GM23338 (cell line): ENCODE measurements around the gene CD244. TPM values are rescaled to one million over a fixed set of nuclear protein-coding genes. Genes with fewer than 3 reads are reported as not detected.
A peak's percentile ranks its signal among the peaks of the same experiment; 100 is the strongest.

ENCODE experiments used
- ATAC-seq: fragments of 200-7000 bp; cut with Tn5 transposase; 3 replicates; pipeline ENCODE4 v1.9.1; 2020
- DNase-seq: peaks from one replicate; pipeline ENCODE4 v3.0.0-alpha.2; 2015; ENCODE audit warnings: low spot score
- H2AFZ ChIP-seq: fragments of 200-600 bp; sonication (generic); 2 replicates; pipeline ENCODE4 v1.8.0; 2016; ENCODE audit warnings: antibody characterized with exemption, mild to moderate bottlenecking, moderate library complexity
- H3F3A ChIP-seq: fragments of 200-600 bp; sonication (generic); replicated peaks from 2 replicates; pipeline ENCODE4 v1.8.0; 2017; ENCODE audit warnings: antibody characterized with exemption, mixed run types, low read depth
- H3K27ac ChIP-seq: fragments of 200-600 bp; sonication (generic); 2 replicates; pipeline ENCODE4 v1.6.1; 2016; ENCODE audit warnings: low read depth
- H3K27me3 ChIP-seq: fragments of 200-600 bp; sonication (generic); 2 replicates; pipeline ENCODE4 v1.8.0; 2016; ENCODE audit warnings: mild to moderate bottlenecking, mixed run types, moderate library complexity; ENCODE audit not compliant: insufficient read depth
- H3K36me3 ChIP-seq: fragments of 200-600 bp; sonication (generic); 2 replicates; pipeline ENCODE4 v1.8.0; 2016; ENCODE audit warnings: mild to moderate bottlenecking; ENCODE audit not compliant: insufficient read depth
- H3K4me1 ChIP-seq: fragments of 200-600 bp; sonication (generic); 2 replicates; pipeline ENCODE4 v1.8.0; 2016; ENCODE audit warnings: mild to moderate bottlenecking, moderate library complexity; ENCODE audit not compliant: insufficient read depth
- H3K4me2 ChIP-seq: fragments of 200-600 bp; sonication (generic); 2 replicates; pipeline ENCODE4 v1.7.1; 2017; ENCODE audit warnings: mixed run types
- H3K4me3 ChIP-seq: fragments of 200-600 bp; sonication (generic); 2 replicates; pipeline ENCODE4 v1.6.1; 2016; ENCODE audit warnings: mixed run types
- H3K79me2 ChIP-seq: fragments of 200-600 bp; sonication (generic); replicated peaks from 2 replicates; pipeline ENCODE4 v1.8.0; 2017; ENCODE audit warnings: mild to moderate bottlenecking; ENCODE audit not compliant: insufficient read depth
- H3K9me2 ChIP-seq: fragments of 200-600 bp; sonication (generic); 2 replicates; pipeline ENCODE4 v1.8.0; 2017; ENCODE audit not compliant: insufficient read depth
- H4K20me1 ChIP-seq: fragments of 200-600 bp; sonication (generic); replicated peaks from 2 replicates; pipeline ENCODE4 v1.8.0; 2017; ENCODE audit warnings: mild to moderate bottlenecking; ENCODE audit not compliant: insufficient read depth
- H3K27ac Mint-ChIP-seq: 2 replicates; pipeline ENCODE4 v1.8.0; 2020; ENCODE audit warnings: inconsistent platforms, mild to moderate bottlenecking, moderate library complexity, mixed read lengths
- H3K27me3 Mint-ChIP-seq: 3 replicates; pipeline ENCODE4 v1.8.0; 2022; ENCODE audit warnings: low read depth, mild to moderate bottlenecking, moderate library complexity, mixed read lengths, inconsistent platforms; ENCODE audit not compliant: insufficient read depth, poor library complexity
- H3K36me3 Mint-ChIP-seq: 3 replicates; pipeline ENCODE4 v1.8.0; 2021; ENCODE audit warnings: low read depth, mild to moderate bottlenecking, inconsistent platforms, moderate library complexity, mixed read lengths
- H3K4me1 Mint-ChIP-seq: 3 replicates; pipeline ENCODE4 v1.8.0; 2020; ENCODE audit warnings: mild to moderate bottlenecking, inconsistent platforms, mixed read lengths
- H3K4me3 Mint-ChIP-seq: 3 replicates; pipeline ENCODE4 v1.8.0; 2021; ENCODE audit warnings: moderate library complexity, mild to moderate bottlenecking, inconsistent platforms, mixed read lengths
- H3K9me3 Mint-ChIP-seq: 3 replicates; pipeline ENCODE4 v1.8.0; 2020; ENCODE audit warnings: moderate library complexity, mild to moderate bottlenecking, inconsistent platforms, mixed read lengths
- CREB1 ChIP-seq: fragments of 250-450 bp; sonication (Bioruptor Pico); IDR thresholded peaks from 2 replicates; pipeline ENCODE4 v1.5.0; 2020; ENCODE audit warnings: low read depth, mild to moderate bottlenecking, moderate library complexity
- CTCF ChIP-seq, 2 experiments: fragments of 200-600 bp in 1 of 2; sonication (generic) in 1 of 2; conservative IDR thresholded peaks; 2 replicates each; pipeline versions ENCODE4 v1.5.1 to v1.6.1; 2016 to 2017; ENCODE audit warnings: antibody characterized with exemption in 2 of 2, low read depth in 2 of 2, mild to moderate bottlenecking in 2 of 2, moderate library complexity in 1 of 2
- EZH2phosphoT487 ChIP-seq: fragments of 200-600 bp; sonication (generic); IDR thresholded peaks from one replicate; pipeline ENCODE4 v1.8.1; 2018; ENCODE audit warnings: antibody characterized with exemption; ENCODE audit not compliant: unreplicated experiment
- REST ChIP-seq: IDR thresholded peaks from one replicate; pipeline ENCODE4 v1.6.1; 2018; ENCODE audit warnings: antibody characterized with exemption; ENCODE audit not compliant: unreplicated experiment
- STAT1 ChIP-seq: IDR thresholded peaks from one replicate; pipeline ENCODE4 v1.6.1; 2016; ENCODE audit warnings: antibody characterized with exemption; ENCODE audit not compliant: unreplicated experiment
- ZNF114 ChIP-seq: fragments of 250-450 bp; sonication (Bioruptor Pico); IDR thresholded peaks from 2 replicates; pipeline ENCODE4 v1.5.0; 2020; ENCODE audit warnings: mild to moderate bottlenecking, moderate library complexity
- polyA plus RNA-seq: library from polyadenylated mRNA; unstranded; fragments of >200 nt; fragmentation: Nextera tagmentation; extraction: Ambion mirVana; gene quantifications from 2 replicates; pipeline ENCODE4 v1.2.1, GENCODE V29; 2016
- total RNA-seq: library from RNA; depleted of rRNA; stranded (reverse); fragments of >200 nt; shearing (Covaris generic); gene quantifications from 2 replicates; pipeline ENCODE4 v1.2.3, GENCODE V29; 2014

The CD244 gene
- total and polyA plus RNA-seq, 2 experiments from 2014 or later: not detected

DNA sequence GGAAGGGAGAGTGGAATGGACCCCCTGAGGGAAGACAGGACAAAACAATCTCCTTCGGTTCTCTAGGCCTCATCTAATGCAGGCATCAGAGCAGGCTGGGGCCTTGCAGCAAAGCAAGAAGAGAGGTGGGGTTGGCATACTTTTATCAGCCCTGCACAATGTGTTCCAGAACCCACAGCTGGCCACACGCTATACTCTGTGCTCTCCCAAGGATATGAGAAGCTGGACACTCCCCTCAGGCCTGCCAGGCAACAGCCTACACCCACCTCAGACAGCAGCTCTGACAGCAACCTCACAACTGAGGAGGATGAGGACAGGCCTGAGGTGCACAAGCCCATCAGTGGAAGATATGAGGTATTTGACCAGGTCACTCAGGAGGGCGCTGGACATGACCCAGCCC lies 39.4 kb downstream of the CD244 start (continued):
- TF ChIP-seq CTCF (conservative IDR thresholded peaks at IDR 0.05; ENCODE audit: low read depth in 2 of 2): no peak
- TF ChIP-seq STAT1: no peak
- no peak for TF ChIP-seq CREB1
- no peak for TF ChIP-seq ZNF114 (CRISPR knock-in tag)
- TF ChIP-seq EZH2phosphoT487: no peak

- no peaks in the 10 kb centered on the region for H3K36me3 ChIP-seq
- peaks cover 5% of the 10 kb centered on the region; the same call in 1 of the 2 replicates for H3K9me2 ChIP-seq
- ATAC-seq (peak; percentile 75), DNase-seq (peak; percentile 65)
- Mint-ChIP-seq H3K4me3 (no peak overlapping the region), H3K27ac (no peak overlapping the region), H3K9me3 (no peaks in the 10 kb centered on the region), H3K36me3 (no peaks in the 10 kb centered on the region), H3K27me3 (no peaks in the 10 kb centered on the region), H3K4me1 (peaks cover 10% of the 10 kb centered on the region)
- peak overlapping the region; percentile 25; the same call in 1 of the 2 replicates for H2AFZ ChIP-seq
- H3K27me3 ChIP-seq: no peaks in the 10 kb centered on the region
- H3K4me3 ChIP-seq: no peak overlapping the region
- H4K20me1 ChIP-seq: no peaks in the 10 kb centered on the region
- H3K79me2 ChIP-seq: no peaks in the 10 kb centered on the region
- peak; percentile 66 to 69 for TF ChIP-seq CTCF (conservative IDR thresholded peaks at IDR 0.05; ENCODE audit: low read depth in 2 of 2)
- TF ChIP-seq ZNF114 (CRISPR knock-in tag): no peak
- TF ChIP-seq REST: no peak
- peaks cover 7% of the 10 kb centered on the region; the same call in 1 of the 2 replicates for H3K4me1 ChIP-seq
- H3K27ac ChIP-seq: no peak overlapping the region
- H3K4me2 ChIP-seq: no peak overlapping the region
- no peaks in the 10 kb centered on the region for H3F3A ChIP-seq
Observed at GRCh38 chr1:160821627-160822026, 41.1 kb downstream of the CD244 start.
